DND-41 (cell line): ENCODE results near the gene TMEM63B.

Experiments used
- CTCF ChIP-seq: IDR thresholded peaks from 2 replicates; pipeline ENCODE4 v1.5.1; 2012; ENCODE audit warnings: borderline replicate concordance, low read length, moderate library complexity, mild to moderate bottlenecking; ENCODE audit not compliant: poor library complexity, severe bottlenecking; ENCODE audit errors: extremely low read depth
- EZH2 ChIP-seq: IDR thresholded peaks from 3 replicates; pipeline ENCODE4 v1.6.1; 2012; ENCODE audit warnings: borderline replicate concordance, low read depth, mild to moderate bottlenecking, moderate library complexity, low read length, inconsistent platforms; ENCODE audit not compliant: severe bottlenecking

GRCh38 chr6:44152533-44152932 lies 25.2 kb downstream of the TMEM63B start:
- TF ChIP-seq CTCF (no peak), EZH2 (no peak)
